HL-60 (cell line): Measurements from ENCODE around the gene RNF220.

ENCODE experiments used
- CTCF ChIP-seq: IDR thresholded peaks from one replicate; pipeline ENCODE4 v1.5.1; 2011; ENCODE audit warnings: low read length, control low read depth, inconsistent platforms; ENCODE audit not compliant: insufficient read depth
- GABPA ChIP-seq: IDR thresholded peaks from 2 replicates; pipeline ENCODE4 v1.6.1; 2012; ENCODE audit warnings: low read depth
- POLR2AphosphoS5 ChIP-seq: IDR thresholded peaks from 2 replicates; pipeline ENCODE4 v1.6.1; 2012; ENCODE audit warnings: low read depth
- SPI1 ChIP-seq: IDR thresholded peaks from 2 replicates; pipeline ENCODE4 v1.6.1; 2012; ENCODE audit warnings: low read depth, mild to moderate bottlenecking, borderline replicate concordance
- TF ChIP-seq, protein P1 (sequence below): IDR thresholded peaks from 2 replicates; pipeline ENCODE4 v1.6.1; 2012; ENCODE audit warnings: low read depth; ENCODE audit not compliant: insufficient replicate concordance

- TF ChIP-seq, protein P1, sequence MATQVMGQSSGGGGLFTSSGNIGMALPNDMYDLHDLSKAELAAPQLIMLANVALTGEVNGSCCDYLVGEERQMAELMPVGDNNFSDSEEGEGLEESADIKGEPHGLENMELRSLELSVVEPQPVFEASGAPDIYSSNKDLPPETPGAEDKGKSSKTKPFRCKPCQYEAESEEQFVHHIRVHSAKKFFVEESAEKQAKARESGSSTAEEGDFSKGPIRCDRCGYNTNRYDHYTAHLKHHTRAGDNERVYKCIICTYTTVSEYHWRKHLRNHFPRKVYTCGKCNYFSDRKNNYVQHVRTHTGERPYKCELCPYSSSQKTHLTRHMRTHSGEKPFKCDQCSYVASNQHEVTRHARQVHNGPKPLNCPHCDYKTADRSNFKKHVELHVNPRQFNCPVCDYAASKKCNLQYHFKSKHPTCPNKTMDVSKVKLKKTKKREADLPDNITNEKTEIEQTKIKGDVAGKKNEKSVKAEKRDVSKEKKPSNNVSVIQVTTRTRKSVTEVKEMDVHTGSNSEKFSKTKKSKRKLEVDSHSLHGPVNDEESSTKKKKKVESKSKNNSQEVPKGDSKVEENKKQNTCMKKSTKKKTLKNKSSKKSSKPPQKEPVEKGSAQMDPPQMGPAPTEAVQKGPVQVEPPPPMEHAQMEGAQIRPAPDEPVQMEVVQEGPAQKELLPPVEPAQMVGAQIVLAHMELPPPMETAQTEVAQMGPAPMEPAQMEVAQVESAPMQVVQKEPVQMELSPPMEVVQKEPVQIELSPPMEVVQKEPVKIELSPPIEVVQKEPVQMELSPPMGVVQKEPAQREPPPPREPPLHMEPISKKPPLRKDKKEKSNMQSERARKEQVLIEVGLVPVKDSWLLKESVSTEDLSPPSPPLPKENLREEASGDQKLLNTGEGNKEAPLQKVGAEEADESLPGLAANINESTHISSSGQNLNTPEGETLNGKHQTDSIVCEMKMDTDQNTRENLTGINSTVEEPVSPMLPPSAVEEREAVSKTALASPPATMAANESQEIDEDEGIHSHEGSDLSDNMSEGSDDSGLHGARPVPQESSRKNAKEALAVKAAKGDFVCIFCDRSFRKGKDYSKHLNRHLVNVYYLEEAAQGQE: no peak
- TF ChIP-seq CTCF: no peak
- TF ChIP-seq GABPA: no peak
- TF ChIP-seq POLR2AphosphoS5: no peak
- no peak for TF ChIP-seq SPI1
Measured at GRCh38 chr1:44501047-44501890, 96.2 kb downstream of the RNF220 start.
